ENCODE measurements around the gene SCN8A.
A peak's percentile ranks its signal among the peaks of the same experiment; 100 is the strongest.

The SCN8A gene

GRCh38 chr12:51845482-51845881 is 254.4 kb downstream of the SCN8A start:
- Mint-ChIP-seq H3K4me3 (no peak overlapping the region), H3K9me3 (no peaks in the 10 kb centered on the region), H3K36me3 (ENCODE audit: low read depth) (no peaks in the 10 kb centered on the region), H3K4me1 (ENCODE audit: low read depth) (peaks cover 50% of the 10 kb centered on the region), H3K27ac (no peak overlapping the region), H3K27me3 (peaks cover 66% of the 10 kb centered on the region)
- intact Hi-C loops (cut with micrococcal nuclease) = no loop called here

DNA sequence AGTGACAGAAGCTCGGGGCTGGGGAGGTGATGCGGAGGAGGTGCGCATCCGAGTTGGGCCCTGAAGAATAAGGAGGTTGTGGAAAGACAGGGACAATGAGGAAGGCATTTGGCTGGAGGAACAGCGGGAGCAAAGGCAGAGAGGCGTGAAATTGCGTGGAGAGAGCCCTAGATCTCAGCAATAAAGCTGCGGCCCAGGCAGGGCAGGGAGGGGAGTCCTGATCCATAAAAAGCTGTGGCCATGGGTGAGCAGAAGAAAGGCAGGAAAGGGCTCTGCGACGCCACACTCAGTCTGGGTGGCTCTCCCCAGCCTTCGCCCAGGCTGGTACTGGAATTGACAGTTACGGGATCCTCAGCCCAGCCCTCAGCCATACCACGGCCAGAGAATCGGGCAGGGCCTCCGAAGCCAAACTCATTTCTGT is 255.2 kb downstream of the SCN8A start:
- no peaks in the 10 kb centered on the region for H3K36me3 Mint-ChIP-seq (ENCODE audit: low read depth)
- H3K4me1 Mint-ChIP-seq (ENCODE audit: low read depth) = peaks cover 55% of the 10 kb centered on the region
- H3K4me3 Mint-ChIP-seq = peak overlapping the region; percentile 30
- H3K27me3 Mint-ChIP-seq = peaks cover 69% of the 10 kb centered on the region
- H3K9me3 Mint-ChIP-seq = no peaks in the 10 kb centered on the region
- intact Hi-C loops (cut with micrococcal nuclease) = no loop called here
- H3K27ac Mint-ChIP-seq = no peak overlapping the region

DNA sequence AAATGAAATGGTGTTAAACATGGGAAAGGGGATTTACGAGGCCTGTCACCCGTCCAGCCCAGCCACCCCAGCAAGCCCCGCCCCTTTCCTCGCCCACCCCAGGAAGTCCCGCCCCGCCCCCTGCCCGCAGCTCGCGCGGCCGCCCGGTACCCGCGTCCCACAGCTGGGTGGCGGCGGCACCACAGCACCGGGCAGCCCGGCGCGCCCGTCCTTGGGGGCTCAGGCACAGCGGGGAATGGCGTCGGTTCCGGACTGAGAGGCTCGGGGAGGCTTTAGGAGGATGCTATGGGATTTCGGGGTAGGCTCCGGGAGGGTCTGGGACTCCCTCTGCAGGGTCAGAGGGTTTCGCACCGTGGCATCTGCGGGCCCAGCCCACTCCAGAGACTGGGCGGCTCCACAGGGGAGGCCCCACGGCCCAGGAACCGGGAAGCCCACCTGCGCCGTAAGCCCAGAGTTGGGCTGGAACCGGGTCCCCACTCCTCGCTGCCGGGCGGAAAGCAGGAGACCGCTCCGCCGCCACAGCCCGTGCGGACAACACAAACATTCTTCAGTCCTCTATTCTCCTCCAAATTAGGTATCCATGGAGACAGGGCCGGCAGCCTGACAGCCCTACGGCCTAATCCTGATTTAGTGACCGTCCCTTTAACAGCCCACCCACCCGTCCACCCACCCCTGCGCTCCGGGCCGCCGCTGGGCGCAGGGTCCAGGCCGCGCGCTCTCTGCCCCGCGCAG is 256.0 kb downstream of the SCN8A start:
- Mint-ChIP-seq H3K27me3 (peaks cover 62% of the 10 kb centered on the region), H3K36me3 (ENCODE audit: low read depth) (no peaks in the 10 kb centered on the region), H3K4me1 (ENCODE audit: low read depth) (peaks cover 63% of the 10 kb centered on the region), H3K9me3 (no peaks in the 10 kb centered on the region), H3K4me3 (peak overlapping the region; percentile 63), H3K27ac (no peak overlapping the region)
- intact Hi-C loops (cut with micrococcal nuclease) = no loop called here

GRCh38 chr12:51847643-51848325 is 256.8 kb downstream of the SCN8A start:
- no peaks in the 10 kb centered on the region for H3K36me3 Mint-ChIP-seq (ENCODE audit: low read depth)
- H3K4me1 Mint-ChIP-seq (ENCODE audit: low read depth) = peaks cover 70% of the 10 kb centered on the region
- H3K27me3 Mint-ChIP-seq = peaks cover 57% of the 10 kb centered on the region
- H3K27ac Mint-ChIP-seq = no peak overlapping the region
- intact Hi-C loops (cut with micrococcal nuclease) = no loop called here
- no peaks in the 10 kb centered on the region for H3K9me3 Mint-ChIP-seq
- H3K4me3 Mint-ChIP-seq = peak overlapping the region; percentile 49

- H3K27ac Mint-ChIP-seq = no peak within 1 kb of the TSS
- H3K9me3 Mint-ChIP-seq = no peaks in the 10 kb centered on the region
- H3K4me3 Mint-ChIP-seq = peak within 1 kb of the TSS; percentile 49
- H3K36me3 Mint-ChIP-seq (ENCODE audit: low read depth) = no peaks in the 10 kb centered on the region
- intact Hi-C loops (cut with micrococcal nuclease) = no loop called here
- H3K27me3 Mint-ChIP-seq = peaks cover 53% of the 10 kb centered on the region
- peaks cover 75% of the 10 kb centered on the region for H3K4me1 Mint-ChIP-seq (ENCODE audit: low read depth)
These were observed 257.3 kb downstream of the SCN8A start, which contains the start of gene FIGNL2 for GRCh38 chr12:51848326-51848727. Gene FIGNL2, minus strand, starts transcription at chr12:51848718. Its CDS starts 26,305 bp downstream, at chr12:51822413.

- no peaks in the 10 kb centered on the region for H3K9me3 Mint-ChIP-seq
- intact Hi-C loops (cut with micrococcal nuclease) = no loop called here
- peaks cover 76% of the 10 kb centered on the region for H3K4me1 Mint-ChIP-seq (ENCODE audit: low read depth)
- no peak overlapping the region for H3K4me3 Mint-ChIP-seq
- H3K27me3 Mint-ChIP-seq = peaks cover 47% of the 10 kb centered on the region
- H3K27ac Mint-ChIP-seq = no peak overlapping the region
- no peaks in the 10 kb centered on the region for H3K36me3 Mint-ChIP-seq (ENCODE audit: low read depth)
These were observed 258.1 kb downstream of the SCN8A start for GRCh38 chr12:51848841-51849735.

DNA sequence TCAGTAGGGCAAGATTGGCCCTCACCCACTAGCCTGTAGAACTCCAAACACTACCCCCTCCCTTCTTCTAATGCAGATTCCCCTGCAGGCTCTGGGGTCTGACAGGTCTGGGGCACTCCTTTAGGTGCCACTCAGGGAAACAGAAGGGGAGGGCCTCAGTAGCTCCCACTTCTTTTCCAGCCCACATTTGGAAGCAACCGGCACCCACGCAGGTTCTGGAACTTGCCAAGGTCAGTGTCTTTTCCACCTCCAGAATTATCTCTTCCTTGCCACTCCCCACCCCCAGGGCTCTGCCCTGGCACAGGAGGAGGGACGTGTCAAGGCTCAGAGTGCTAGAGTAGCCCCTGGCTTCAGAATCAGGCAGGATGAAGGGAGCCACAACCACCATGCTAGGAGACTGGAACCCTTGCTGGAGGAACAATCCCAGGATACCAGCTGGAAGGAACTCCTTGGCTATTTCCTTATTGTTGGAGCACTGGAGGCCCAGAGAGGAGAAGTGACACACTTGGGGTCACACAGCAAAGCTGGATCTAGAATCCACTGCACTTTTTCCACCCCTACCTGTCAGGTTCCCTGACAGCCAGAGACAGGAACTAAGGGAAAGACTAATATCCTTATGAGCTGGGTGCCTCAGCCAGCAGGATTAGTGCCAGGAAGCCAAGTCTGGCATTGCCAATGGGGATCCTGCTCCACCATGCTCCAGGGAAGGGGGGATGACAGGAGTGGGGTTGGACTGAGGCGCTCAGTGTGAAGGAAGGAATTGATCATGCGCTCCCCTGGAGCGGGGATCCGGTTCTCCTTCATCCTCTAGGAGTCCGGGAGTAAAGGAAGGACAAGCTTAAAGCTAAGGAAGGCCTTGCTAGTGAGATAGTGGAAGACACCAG is 259.3 kb downstream of the SCN8A start:
- peak overlapping the region; percentile 71 for H3K27ac Mint-ChIP-seq
- H3K4me1 Mint-ChIP-seq (ENCODE audit: low read depth) = peaks cover 66% of the 10 kb centered on the region
- no peak overlapping the region for H3K4me3 Mint-ChIP-seq
- H3K9me3 Mint-ChIP-seq = no peaks in the 10 kb centered on the region
- H3K27me3 Mint-ChIP-seq = peaks cover 35% of the 10 kb centered on the region
- no peaks in the 10 kb centered on the region for H3K36me3 Mint-ChIP-seq (ENCODE audit: low read depth)
- intact Hi-C loops (cut with micrococcal nuclease) = no loop called here

DNA sequence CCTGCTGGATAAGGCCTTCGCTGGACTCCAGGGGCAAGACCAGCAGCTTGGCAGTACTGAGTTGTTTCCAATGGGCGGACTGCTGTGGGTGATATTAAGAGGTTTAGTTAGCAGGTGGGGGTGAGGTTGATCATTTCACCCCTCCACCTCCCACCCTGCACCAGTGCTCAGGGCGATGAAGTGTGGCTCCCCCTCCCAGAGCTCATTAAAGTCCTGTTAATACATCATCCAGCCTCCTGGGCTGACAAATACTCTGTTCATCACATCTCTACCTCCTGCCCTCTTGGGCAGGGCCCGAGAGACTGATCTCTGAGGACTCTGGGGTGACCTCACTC is 259.9 kb downstream of the SCN8A start:
- intact Hi-C loops (cut with micrococcal nuclease) = no loop called here

DNA sequence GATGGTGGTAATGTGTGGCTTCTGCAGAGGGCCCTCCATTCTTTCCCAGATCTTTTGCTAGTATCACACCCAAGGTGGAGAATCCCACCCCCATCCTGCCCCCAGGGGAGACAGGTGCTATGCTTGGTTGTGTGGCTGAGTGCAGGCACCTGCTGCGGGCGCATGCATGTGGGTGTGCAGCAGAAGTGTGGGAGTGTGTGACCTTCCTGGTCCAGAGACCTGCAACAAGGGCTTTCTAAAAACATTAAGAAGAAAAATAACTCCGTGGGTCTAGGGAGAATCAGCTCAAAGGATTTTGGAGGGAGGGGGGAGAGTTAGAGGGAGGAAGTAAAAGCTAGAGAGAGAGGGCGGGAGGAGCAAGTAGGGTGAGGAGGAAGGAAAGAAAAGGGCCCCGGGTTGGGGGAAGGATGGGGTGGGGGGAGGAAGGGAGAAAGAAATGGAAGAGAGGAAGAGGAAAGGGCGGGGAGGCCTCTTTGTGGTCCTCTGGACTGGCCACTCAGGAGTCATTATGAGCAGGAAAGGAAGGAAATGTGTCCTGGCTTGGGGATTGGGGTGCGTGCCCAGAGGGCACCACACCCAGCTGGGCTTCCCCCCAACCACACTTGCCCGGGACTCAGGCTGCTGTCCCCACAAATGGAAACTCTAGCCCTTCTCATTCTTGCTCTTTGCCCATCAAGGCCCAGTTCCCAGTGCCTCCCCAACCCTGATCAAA is 260.5 kb downstream of the SCN8A start:
- no peaks in the 10 kb centered on the region for H3K9me3 Mint-ChIP-seq
- H3K36me3 Mint-ChIP-seq (ENCODE audit: low read depth) = no peaks in the 10 kb centered on the region
- H3K27ac Mint-ChIP-seq = peak overlapping the region; percentile 71
- no peak overlapping the region for H3K4me3 Mint-ChIP-seq
- intact Hi-C loops (cut with micrococcal nuclease) = no loop called here
- H3K4me1 Mint-ChIP-seq (ENCODE audit: low read depth) = peaks cover 54% of the 10 kb centered on the region
- H3K27me3 Mint-ChIP-seq = peaks cover 29% of the 10 kb centered on the region

More for the DNA sequence above, 259.9 kb downstream of the SCN8A start:
- Mint-ChIP-seq H3K27ac (peak overlapping the region; percentile 71), H3K4me3 (no peak overlapping the region), H3K36me3 (ENCODE audit: low read depth) (no peaks in the 10 kb centered on the region), H3K27me3 (peaks cover 29% of the 10 kb centered on the region), H3K9me3 (no peaks in the 10 kb centered on the region), H3K4me1 (ENCODE audit: low read depth) (peaks cover 60% of the 10 kb centered on the region)

GRCh38 chr12:51852404-51853137 is 261.5 kb downstream of the SCN8A start:
- Mint-ChIP-seq H3K9me3 (no peaks in the 10 kb centered on the region), H3K4me1 (ENCODE audit: low read depth) (peaks cover 46% of the 10 kb centered on the region), H3K27me3 (peaks cover 23% of the 10 kb centered on the region), H3K27ac (peak overlapping the region; percentile 71), H3K36me3 (ENCODE audit: low read depth) (no peaks in the 10 kb centered on the region), H3K4me3 (no peak overlapping the region)
- intact Hi-C loops (cut with micrococcal nuclease) = no loop called here

- intact Hi-C loops (cut with micrococcal nuclease) = no loop called here
- no peaks in the 10 kb centered on the region for H3K9me3 Mint-ChIP-seq
- peaks cover 26% of the 10 kb centered on the region for H3K4me1 Mint-ChIP-seq (ENCODE audit: low read depth)
- H3K27me3 Mint-ChIP-seq = peaks cover 11% of the 10 kb centered on the region
- no peak overlapping the region for H3K4me3 Mint-ChIP-seq
- no peak overlapping the region for H3K27ac Mint-ChIP-seq
- H3K36me3 Mint-ChIP-seq (ENCODE audit: low read depth) = no peaks in the 10 kb centered on the region
These were observed 264.8 kb downstream of the SCN8A start for GRCh38 chr12:51855586-51856428.

GRCh38 chr12:51860986-51861385 is 270.0 kb downstream of the SCN8A start:
- Mint-ChIP-seq H3K4me1 (ENCODE audit: low read depth) (peaks cover 21% of the 10 kb centered on the region), H3K4me3 (no peak overlapping the region), H3K36me3 (ENCODE audit: low read depth) (no peaks in the 10 kb centered on the region), H3K27me3 (peaks cover 53% of the 10 kb centered on the region), H3K27ac (no peak overlapping the region), H3K9me3 (no peaks in the 10 kb centered on the region)
- intact Hi-C loops (cut with micrococcal nuclease) = no loop called here
